ENCODE results near the gene CHST9.

DNA sequence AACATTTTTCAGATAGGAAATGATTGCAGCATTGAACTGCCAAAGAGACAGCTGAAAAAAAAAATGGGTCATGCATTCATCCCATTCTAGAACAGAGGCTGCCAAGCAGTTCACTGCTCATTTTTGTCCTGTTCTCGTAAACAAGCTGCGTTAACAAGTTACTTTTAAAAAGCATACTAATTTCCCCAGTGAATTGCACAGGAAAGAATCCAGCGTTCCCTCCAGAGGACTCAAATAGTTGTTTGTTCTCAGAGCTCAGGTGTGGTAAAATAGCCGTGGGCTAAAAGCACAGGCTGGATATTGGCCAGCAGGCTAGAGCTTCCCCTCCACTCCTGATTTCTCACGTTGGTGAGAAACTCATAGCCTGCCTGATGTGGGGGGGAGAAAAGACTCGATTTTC lies 243.5 kb downstream of the CHST9 start:
- TF ChIP-seq, protein P1, sequence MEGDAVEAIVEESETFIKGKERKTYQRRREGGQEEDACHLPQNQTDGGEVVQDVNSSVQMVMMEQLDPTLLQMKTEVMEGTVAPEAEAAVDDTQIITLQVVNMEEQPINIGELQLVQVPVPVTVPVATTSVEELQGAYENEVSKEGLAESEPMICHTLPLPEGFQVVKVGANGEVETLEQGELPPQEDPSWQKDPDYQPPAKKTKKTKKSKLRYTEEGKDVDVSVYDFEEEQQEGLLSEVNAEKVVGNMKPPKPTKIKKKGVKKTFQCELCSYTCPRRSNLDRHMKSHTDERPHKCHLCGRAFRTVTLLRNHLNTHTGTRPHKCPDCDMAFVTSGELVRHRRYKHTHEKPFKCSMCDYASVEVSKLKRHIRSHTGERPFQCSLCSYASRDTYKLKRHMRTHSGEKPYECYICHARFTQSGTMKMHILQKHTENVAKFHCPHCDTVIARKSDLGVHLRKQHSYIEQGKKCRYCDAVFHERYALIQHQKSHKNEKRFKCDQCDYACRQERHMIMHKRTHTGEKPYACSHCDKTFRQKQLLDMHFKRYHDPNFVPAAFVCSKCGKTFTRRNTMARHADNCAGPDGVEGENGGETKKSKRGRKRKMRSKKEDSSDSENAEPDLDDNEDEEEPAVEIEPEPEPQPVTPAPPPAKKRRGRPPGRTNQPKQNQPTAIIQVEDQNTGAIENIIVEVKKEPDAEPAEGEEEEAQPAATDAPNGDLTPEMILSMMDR (IDR thresholded peaks at IDR 0.05), result no peak
- TF ChIP-seq POLR2A (IDR thresholded peaks at IDR 0.05), result no peak
